ENCODE measurements around the gene FARSB. TPM values are rescaled to one million over a fixed set of nuclear protein-coding genes. Genes with fewer than 3 reads are reported as not detected.

Gene FARSB
- total RNA-seq, 3 donors from 2014 or later (not counting 1 experiment from before 2014, with no cell fraction given), result 8.6 to 10.7 (median 9.7) TPM

DNA sequence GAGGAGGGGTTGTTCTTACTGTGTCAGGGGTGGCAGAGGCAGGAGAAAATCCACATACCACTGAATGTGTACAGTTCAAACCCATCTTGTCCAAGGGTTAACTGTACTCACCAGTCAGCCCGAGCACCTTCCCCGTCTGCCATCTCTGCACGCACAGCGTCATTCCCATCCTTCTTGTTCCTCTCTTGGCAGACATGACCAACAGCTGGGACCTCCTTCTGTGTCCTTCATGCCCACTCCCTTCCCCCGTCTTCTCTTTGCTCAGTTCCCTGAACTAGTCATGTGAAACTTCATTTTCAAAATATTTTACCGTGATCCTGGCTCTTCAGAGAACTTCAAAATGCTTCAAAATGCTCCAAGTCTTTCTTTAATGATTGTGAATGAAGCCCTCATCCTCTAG lies 92.0 kb downstream of the FARSB start:
- 96% methylated on average over 6 of the region's 6 CpGs for whole genome bisulfite sequencing (ENCODE audit: insufficient coverage)

DNA sequence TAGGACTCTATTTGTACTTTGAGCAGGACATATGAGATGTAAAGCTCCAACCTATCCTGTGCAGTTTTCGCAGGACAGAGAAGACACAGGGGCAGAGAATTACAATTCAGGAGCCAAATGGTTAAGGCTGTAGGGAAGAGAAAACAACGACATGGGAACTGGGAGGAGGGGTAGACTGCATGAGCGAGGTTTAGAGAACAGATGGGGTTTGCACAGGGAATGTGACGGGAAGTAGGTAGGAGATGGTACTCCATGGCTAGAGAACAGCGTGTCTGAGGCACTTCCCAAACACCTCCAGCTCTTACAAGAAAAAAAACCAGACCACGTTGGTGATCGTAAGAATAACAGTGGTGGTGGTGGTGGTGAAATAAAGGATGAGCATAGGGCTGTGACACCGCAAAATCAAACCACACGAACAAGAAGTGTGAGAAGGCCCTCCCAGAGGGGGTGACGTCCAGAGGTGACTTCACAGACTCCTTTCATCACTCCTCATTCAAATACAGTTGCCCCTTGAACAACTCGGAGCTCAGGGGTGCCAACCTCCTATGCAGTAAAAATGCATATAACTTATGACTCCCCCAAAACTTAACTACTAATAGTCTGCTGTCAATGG lies 92.7 kb downstream of the FARSB start:
- Mint-ChIP-seq H3K9me3 (no peaks in the 10 kb centered on the region), H3K27me3 (ENCODE audit: low read depth in 2 of 2) (peaks cover 6 to 10% of the 10 kb centered on the region in 2 donors), H3K27ac (no peak overlapping the region), H3K4me3 (no peak overlapping the region), H3K36me3 (no peaks in the 10 kb centered on the region), H3K4me1 (peaks cover 10 to 19% of the 10 kb centered on the region in 2 donors)
- intact Hi-C loops (cut with micrococcal nuclease), result no loop called here
- TF ChIP-seq, protein P1, sequence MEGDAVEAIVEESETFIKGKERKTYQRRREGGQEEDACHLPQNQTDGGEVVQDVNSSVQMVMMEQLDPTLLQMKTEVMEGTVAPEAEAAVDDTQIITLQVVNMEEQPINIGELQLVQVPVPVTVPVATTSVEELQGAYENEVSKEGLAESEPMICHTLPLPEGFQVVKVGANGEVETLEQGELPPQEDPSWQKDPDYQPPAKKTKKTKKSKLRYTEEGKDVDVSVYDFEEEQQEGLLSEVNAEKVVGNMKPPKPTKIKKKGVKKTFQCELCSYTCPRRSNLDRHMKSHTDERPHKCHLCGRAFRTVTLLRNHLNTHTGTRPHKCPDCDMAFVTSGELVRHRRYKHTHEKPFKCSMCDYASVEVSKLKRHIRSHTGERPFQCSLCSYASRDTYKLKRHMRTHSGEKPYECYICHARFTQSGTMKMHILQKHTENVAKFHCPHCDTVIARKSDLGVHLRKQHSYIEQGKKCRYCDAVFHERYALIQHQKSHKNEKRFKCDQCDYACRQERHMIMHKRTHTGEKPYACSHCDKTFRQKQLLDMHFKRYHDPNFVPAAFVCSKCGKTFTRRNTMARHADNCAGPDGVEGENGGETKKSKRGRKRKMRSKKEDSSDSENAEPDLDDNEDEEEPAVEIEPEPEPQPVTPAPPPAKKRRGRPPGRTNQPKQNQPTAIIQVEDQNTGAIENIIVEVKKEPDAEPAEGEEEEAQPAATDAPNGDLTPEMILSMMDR (IDR thresholded peaks at IDR 0.05), result no peak
- Histone ChIP-seq H3K36me3 (ENCODE audit: control insufficient read depth, insufficient read depth, low read length) (peaks cover 2% of the 10 kb centered on the region), H3K4me3 (ENCODE audit: low read length) (no peak overlapping the region), H3K4me1 (ENCODE audit: control insufficient read depth, insufficient read depth, low read length) (peaks cover 5% of the 10 kb centered on the region), H3K27ac (ENCODE audit: low read length) (no peak overlapping the region), H3K27me3 (ENCODE audit: control insufficient read depth, insufficient read depth, low read length) (no peaks in the 10 kb centered on the region), H3K9me3 (ENCODE audit: control insufficient read depth, insufficient read depth, low read length) (no peaks in the 10 kb centered on the region)
- DNase-seq, result peak in 1 of 2 donors; percentile 9
- 69% methylated on average over 8 of the region's 11 CpGs for WGBS (ENCODE audit: insufficient coverage)
- peak; percentile 62 to 91 (median 64) for ATAC-seq

More for the DNA sequence above, 92.0 kb downstream of the FARSB start:
- DNase-seq (no peak), ATAC-seq (no peak)
- Histone ChIP-seq H3K36me3 (ENCODE audit: control insufficient read depth, insufficient read depth, low read length) (peaks cover 5% of the 10 kb centered on the region), H3K4me1 (ENCODE audit: control insufficient read depth, insufficient read depth, low read length) (peaks cover 5% of the 10 kb centered on the region), H3K9me3 (ENCODE audit: control insufficient read depth, insufficient read depth, low read length) (no peaks in the 10 kb centered on the region), H3K27me3 (ENCODE audit: control insufficient read depth, insufficient read depth, low read length) (no peaks in the 10 kb centered on the region), H3K27ac (ENCODE audit: low read length) (no peak overlapping the region), H3K4me3 (ENCODE audit: low read length) (no peak overlapping the region)
- TF ChIP-seq, protein P1 (IDR thresholded peaks at IDR 0.05), result no peak
- intact Hi-C loops (cut with micrococcal nuclease), result no loop called here
- Mint-ChIP-seq H3K27ac (no peak overlapping the region), H3K36me3 (no peaks in the 10 kb centered on the region), H3K27me3 (ENCODE audit: low read depth in 2 of 2) (peaks cover 2 to 10% of the 10 kb centered on the region in 2 donors), H3K4me3 (no peak overlapping the region), H3K9me3 (no peaks in the 10 kb centered on the region), H3K4me1 (peaks cover 10 to 19% of the 10 kb centered on the region in 2 donors)

DNA sequence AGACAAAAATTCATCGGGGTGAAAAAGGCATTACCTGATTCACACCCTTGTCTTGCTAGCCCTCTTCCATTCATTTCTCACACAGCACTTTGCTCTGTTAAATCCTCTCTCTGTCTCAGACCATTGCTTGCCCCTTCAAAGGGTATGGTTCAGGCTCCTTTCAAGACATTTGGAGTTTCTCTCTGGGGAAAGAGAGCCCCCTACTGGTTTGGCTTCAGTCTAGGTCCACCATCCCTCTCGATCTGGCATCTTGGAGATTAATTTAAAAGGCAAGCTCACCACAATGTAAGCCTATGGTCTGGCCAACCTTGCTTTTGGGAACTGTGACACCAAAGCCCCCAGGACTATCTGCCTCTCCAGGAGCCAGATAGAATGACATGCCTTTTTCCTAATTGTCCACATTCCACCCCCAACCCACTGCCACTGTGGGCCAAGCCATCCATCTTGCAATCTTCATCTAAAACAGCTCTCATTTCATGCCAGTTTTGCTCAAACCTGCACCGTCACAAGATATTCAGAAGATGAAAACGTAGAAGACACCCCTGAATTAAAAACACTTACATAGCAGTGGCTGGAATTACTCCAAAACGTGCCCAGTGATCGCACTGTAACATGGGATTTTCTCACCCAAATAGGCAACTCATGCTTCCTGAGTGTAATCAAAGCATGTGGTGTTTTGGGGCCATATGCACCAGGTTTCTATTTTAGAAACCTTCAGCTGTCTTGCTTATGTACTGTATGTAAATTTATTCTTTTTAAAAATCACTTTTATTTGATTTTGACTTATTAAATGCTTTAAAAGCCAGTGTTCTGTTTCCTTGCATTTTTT lies 93.9 kb downstream of the FARSB start:
- H3K36me3 ChIP-seq (ENCODE audit: control insufficient read depth, insufficient read depth, low read length), result peaks cover 2% of the 10 kb centered on the region
- 68% methylated on average over 6 of the region's 6 CpGs for WGBS (ENCODE audit: insufficient coverage)
- no peak overlapping the region for H3K4me3 Mint-ChIP-seq
- no peak overlapping the region for H3K27ac ChIP-seq (ENCODE audit: low read length)
- peaks cover 10 to 19% of the 10 kb centered on the region in 2 donors for H3K4me1 Mint-ChIP-seq
- ATAC-seq (no peak), DNase-seq (peak in 1 of 2 donors; percentile 56)
- peaks cover 8 to 10% of the 10 kb centered on the region in 2 donors for H3K27me3 Mint-ChIP-seq (ENCODE audit: low read depth in 2 of 2)
- H3K4me3 ChIP-seq (ENCODE audit: low read length), result no peak overlapping the region
- H3K9me3 Mint-ChIP-seq, result no peaks in the 10 kb centered on the region
- peaks cover 5% of the 10 kb centered on the region for H3K4me1 ChIP-seq (ENCODE audit: control insufficient read depth, insufficient read depth, low read length)
- H3K9me3 ChIP-seq (ENCODE audit: control insufficient read depth, insufficient read depth, low read length), result no peaks in the 10 kb centered on the region
- no peaks in the 10 kb centered on the region for H3K36me3 Mint-ChIP-seq
- no peaks in the 10 kb centered on the region for H3K27me3 ChIP-seq (ENCODE audit: control insufficient read depth, insufficient read depth, low read length)
- intact Hi-C loops (cut with micrococcal nuclease), result no loop called here
- H3K27ac Mint-ChIP-seq, result no peak overlapping the region
- TF ChIP-seq, protein P1 (IDR thresholded peaks at IDR 0.05), result no peak
